Esophagus mucosa (tissue), 1 donor: ENCODE data around the gene STXBP5. TPM values are rescaled to one million over a fixed set of nuclear protein-coding genes. Genes with fewer than 3 reads are reported as not detected.

Source experiments
- ATAC-seq: fragments of 200-7000 bp; cut with Tn5 transposase; one replicate; pipeline ENCODE4 v1.9.1; 2020
- total RNA-seq: library from RNA; stranded (reverse); gene quantifications from one replicate; pipeline ENCODE4 v1.2.4, GENCODE V29; 2023
- donor health status: DM: yes; HTN: yes; CAD: no.

STXBP5 gene
- total RNA-seq, 1 donor from 2014 or later: 27.8 TPM

DNA sequence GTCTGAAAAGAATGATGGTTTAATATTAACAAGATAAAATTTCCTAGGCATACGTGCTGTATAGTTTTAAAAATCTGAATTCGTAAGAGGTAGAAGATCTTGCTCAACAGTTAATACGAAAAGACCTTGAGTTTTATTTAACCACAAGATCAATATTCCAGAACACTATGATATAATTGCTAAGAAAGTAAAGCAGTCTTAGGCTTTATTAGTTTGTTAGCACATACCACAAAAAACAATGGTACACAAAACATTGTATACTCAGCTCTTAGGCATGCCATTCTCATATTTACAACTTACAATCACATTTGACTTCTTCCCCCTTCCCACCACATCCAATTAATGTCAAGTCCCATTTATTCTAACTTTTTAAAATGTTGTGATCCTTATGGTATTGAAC, 24.4 kb upstream of the STXBP5 start:
- no peak for ATAC-seq

- ATAC-seq: no peak
Observed at GRCh38 chr6:147180926-147181325, 23.3 kb upstream of the STXBP5 start.

DNA sequence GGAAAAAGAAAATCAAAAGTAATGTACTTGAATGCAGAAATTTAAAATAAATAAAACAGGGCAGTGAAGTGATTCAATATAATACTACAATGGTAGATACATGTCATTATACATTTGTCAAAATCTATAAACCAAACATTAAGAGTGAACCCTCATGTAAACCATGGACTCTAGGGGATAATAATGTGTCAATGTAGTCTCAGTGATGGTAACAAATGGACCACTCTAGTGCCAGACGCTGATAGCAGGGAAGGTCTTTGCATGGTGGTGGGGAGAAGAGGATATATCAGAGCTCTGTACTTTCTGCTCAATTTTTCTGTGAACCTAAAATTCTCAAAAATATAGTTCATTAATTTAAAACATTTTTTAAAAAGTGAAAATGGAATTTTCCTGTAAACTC, 19.8 kb upstream of the STXBP5 start:
- ATAC-seq: no peak

- no peak for ATAC-seq
Observed at GRCh38 chr6:147185216-147185615, 19.0 kb upstream of the STXBP5 start.

- ATAC-seq: no peak
Observed at GRCh38 chr6:147190556-147190955, 13.7 kb upstream of the STXBP5 start.

DNA sequence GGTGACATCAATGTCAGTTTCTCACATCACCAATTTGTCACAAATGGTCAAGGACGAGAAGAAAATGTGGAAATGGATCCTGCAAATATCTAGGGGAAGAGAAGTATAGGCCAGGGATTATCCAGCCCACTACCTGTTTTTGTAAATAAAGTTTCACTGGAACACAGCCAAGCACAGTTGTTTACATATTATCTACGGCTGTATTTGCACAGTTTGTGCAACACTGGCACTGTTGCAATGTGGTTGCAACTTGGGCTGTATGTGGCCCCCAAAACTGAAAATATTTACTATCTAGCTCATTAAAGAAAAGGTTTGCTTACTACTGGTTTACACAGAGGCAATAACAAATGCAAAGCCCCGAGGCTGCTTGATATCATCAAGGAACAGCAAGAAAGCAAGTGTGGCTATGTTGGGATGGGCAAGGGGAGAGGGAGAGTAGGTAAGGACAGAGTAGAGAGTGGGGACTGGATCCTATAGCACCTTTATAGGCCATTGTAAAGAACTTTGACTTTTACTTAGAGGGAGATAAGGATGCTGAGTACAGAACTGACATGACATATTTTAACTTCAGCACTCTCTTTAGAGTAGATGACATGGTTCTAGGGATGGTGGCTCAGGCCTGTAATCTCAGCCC, 11.8 kb upstream of the STXBP5 start:
- ATAC-seq: no peak

- ATAC-seq: peak; percentile 57
Observed at GRCh38 chr6:147194652-147195411, 9.4 kb upstream of the STXBP5 start.

- peak; percentile 75 for ATAC-seq
Observed at GRCh38 chr6:147195510-147195909, 8.7 kb upstream of the STXBP5 start.

GRCh38 chr6:147195987-147196386, 8.2 kb upstream of the STXBP5 start:
- no peak for ATAC-seq

DNA sequence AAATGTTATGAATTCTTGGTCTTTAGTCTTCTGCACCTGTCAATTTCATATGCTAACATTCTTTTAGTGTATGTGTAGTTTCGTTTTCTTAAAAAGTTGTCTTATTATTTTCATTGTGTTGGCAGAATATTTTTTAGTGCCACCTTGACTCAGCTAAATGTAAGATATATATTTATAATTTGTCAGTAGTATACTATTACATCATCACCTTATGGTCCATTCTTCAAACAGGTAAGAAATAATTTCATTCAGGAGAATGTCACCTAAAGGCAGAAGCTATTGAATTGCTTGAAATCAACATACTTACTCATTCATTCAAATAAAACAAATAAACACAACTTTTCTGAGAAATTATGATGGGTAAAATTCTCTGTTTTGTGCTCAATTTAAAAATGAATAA, 3.5 kb upstream of the STXBP5 start:
- ATAC-seq: no peak

DNA sequence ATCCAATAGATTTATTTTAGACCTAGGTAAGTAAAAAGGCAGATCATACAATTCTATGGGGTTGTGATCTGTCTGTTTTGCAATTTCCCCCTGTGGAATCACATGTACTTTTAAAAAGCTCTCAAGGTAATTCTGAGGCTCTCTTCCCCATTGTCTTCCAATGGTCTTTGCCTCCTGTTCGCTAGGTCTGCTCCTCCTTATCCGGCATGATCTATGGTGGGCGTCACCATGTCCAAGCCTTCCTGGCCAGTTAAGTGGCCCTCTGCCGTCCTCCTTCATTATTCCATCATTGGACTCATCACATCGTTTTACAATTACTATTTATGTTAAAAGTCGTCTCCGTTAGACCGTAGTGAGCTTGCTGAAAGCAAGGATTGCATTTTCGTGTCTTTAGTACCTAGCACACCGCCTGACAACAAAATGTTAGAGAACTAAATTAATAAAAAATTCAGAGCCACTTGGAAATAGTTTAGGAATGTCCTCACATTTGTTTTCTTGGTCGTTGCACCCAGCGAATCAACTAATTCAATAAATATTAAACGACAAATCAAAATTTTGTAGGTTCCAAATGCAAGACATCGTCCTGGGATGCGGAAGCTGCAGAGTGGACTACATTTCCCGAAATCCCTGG, 2.2 kb upstream of the STXBP5 start:
- ATAC-seq: no peak

DNA sequence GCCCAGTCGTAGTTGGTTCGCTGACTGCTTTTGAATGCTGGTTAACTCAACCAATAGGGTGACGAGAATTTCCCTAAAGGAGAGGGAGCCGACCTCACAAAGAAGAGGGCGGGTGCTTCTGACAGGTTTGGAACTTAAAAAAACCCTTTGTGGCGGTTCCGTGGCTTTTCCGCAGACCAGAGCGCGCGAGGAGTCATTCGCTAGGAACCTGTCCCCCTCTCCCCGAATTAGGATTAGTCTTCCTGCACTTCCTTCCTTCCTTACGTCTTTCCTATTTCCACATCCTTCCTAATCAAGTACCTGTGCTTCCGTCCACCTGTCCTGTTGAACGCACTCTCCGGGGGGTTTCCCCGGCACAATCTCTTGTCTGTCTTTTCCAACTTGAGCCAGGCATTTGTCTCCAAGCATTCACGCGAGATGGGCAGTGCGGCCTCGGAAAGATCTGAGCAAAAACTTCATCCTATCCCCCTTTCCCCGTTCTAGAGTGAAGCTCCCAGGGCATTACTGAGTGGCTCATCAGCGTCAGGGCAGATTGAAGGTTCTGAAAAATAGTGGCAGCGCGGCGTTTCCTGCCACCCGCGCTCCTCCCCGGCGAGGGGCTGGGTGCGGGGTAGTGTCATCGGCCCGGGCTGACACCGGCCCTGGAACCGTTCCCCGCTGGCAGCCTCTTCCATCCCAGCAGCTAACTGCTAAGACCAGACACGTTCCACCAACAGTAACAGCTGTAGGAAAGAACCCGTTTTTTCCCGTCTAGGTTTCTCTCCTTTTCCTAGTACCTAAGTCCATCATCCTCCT, 1.5 kb upstream of the STXBP5 start:
- ATAC-seq: peak; percentile 90

DNA sequence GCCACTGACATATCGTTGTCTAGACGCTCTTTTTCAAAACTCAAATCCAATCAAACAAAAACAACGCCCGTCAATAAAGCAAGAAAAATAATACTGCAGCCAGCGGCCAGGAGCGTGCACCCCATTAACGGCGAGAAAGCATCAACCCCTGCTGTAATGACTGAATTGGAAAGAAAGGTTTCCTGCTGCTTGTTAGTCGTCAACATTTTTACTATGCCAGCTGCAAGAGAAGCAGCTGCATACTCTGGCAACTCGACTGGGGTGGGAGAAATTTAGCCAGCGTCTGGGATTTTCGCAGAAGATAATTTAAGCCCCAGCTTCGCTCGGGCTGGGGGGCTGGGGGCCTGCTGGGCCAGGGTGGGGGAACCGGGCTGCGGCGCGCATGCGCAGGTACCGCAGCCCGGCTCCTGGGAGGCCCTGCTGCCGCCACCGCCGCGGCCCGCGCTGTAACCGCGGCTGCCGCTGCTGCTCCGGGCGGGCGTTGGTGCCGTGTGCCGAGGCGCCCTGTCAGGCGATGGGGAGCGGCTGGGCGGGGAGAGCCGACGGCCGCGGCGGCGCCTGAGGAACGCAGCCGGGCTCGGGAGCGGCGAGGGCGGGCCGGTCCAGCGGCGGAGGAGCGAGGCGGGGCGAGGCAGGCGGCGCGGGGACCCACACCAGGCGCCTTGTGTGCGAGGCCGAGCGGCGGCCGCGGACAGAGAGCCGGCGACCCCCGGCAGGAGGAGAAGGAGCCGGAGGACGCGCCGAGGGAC, 732 bp upstream of the STXBP5 start:
- peak; percentile 93 for ATAC-seq

DNA sequence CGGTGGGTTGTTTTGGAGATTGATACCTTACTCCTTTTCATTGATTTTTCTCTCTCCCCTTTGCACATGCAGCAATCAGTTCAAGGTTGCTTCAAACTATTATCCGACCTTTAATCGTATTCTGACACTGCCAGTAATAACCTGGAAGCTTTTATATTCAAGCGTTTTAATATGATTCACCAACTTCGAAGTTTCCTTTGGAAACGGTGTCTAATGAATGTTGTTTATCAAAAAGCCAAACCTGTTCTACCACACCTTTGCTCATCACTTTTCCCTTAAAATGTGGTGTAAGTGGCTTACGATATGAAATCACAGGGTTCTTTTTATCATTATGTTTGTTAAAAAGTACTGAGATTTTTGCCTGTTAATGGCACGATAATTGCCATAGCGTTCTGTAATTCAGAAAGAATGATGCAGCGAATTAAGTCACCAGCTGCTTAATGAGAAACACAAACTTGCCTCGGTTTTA, 660 bp downstream of the STXBP5 start:
- ATAC-seq: no peak

DNA sequence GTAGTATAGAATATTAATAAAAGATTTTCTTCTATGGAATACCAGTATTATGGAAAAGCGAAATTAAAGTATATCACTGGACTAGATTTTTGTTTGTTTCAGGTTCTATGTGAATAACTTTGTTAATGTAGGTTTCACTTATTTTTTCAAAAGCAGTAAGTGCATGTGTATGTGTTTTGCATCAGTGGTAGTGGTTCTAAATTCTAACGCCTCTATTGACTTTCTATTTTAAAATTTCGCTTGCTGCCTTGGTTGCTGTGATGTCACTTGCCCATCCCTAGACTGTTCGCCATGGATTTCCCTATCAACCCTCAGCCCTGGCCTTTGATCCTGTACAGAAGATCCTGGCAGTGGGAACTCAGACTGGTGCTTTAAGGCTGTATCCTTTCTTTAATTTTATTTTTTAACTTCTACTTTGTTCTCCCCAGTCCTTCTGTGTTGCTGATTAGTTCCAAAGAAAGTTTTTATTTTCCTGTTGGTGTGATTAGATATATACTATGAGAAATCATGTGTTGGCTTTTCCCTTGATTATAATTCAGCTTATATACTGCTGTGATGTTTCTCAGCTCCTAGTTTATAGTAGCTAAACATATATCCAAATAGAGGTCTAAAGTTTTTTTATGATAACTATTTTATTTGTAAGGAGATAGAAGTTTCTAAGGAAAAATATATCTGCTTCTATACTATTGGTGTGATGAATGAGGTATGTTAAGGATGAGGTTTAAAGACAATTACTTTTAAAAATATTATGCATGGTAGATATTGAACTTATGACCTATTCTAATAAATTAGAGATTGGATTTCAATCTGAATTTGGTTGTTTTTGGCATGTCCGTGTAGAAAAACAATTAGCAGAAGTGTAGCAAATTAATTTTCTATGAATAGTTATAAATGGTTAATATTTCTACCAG, 1.7 kb downstream of the STXBP5 start:
- ATAC-seq: no peak

DNA sequence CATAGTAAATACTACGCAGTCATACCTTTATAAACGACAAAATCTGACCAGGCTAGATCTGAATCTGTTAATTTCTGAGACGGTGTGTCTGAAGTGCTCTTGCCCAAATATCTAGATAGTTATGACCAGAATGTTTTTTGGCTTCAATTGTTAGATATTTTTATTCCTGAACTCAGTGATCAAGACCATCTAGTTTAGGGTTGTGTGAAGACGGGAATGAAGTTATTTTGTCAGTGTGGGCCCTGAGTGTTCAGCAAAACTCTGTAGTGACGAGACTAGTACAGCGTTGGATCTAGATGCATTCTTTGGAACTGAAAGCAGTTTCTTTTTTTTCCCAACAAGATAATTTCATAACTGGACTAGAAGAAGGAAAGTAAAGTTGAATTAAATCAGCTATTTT, 3.1 kb downstream of the STXBP5 start:
- no peak for ATAC-seq

DNA sequence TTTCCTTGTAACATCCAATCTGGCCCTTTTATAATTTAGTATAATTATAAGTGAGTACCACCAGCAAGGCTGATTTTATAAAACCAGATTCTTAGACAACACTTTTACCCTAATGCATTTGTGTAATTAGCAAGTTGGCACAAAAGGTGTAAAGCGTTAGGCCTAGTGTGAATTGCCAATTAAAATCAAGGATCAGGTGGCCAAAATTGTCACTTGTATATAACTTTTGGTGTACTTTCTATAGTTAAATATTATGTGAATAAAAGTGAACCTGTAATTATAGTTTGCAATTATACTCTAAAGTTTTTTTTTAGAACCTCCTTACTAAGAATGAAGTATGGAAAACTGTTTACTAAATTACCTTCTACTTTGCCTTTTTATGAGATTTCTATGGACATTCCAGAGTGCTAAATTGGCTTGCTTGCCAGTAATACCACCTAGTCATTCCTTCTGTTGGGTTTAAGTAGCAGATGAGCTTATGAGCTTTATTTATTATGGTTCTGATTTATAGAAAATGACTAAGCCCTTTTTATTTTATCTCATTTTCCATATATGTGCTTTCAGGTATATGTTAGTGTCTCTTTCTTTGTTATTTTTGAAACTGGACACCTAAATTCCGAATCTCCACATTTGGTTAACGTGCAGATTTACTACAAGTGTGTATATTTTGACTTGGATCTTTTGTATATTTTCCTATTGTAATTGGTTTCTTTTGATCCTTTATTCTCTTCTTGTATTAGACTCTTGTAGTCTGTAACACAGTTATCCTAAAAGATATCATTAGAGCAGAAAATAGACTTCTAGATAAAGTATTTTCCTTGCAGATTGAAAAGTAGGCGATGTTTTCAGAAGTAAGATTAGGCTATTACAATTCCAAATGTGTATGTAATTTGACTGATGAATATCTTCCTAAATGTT, 3.9 kb downstream of the STXBP5 start:
- ATAC-seq: no peak

DNA sequence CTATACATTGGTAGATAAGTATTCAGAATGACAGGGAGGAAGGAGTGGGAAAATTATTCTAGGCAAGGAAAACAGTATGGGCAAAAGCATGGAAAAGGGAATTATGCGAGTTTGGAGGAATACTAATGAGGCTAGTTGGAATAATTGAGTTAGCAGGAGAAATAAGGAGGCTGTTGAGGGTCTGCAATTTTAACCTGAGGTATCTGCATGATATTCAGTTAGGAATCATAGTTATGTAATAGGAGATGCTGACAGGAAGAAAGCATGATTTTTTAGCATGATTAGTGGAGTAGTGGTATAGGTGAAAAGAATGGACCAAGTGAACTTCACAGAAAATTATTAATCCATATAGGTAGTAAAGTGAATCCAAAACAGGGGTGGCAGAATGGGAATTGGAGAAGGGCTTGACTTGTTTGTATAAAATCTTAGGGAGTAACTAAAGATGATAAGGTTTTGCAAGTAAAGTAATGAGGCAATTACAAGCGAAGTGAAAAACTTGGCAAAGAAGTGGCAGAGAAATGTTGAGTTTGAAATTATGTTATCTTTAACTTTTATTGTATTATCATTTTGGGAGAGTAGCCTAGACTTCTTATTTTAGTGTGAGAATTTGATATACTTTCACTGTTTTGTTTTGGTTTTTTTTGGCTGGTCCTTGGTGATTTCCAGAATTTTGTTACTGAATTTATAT, 5.7 kb downstream of the STXBP5 start:
- no peak for ATAC-seq

DNA sequence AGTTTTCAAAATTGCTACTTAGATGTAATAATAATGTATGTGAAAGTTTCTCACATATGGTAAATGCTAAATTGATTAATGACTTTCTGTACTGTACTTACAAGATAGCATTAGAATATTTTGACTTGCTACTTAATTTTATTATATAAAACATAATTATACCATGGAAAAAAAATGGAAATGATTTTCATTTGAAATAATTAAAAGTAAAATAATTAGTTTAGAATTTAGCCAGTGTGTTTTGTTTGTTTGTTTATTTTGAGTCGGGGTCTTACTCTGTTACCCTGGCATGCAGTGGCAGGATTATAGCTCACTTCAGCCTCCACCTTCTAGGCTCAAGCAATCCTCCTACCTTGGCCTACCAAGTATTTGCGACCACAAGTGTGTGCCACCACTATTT, 7.1 kb downstream of the STXBP5 start:
- no peak for ATAC-seq
